ENCODE results near the gene NDUFAF8. TPM values are rescaled to one million over a fixed set of nuclear protein-coding genes. Genes with fewer than 3 reads are reported as not detected.
A peak's percentile ranks its signal among the peaks of the same experiment; 100 is the strongest.

Gene NDUFAF8
- total and polyA plus RNA-seq, 4 donors = 20.2 to 46.5 (median 26.9) TPM

GRCh38 chr17:81193470-81194224 lies 45.5 kb upstream of the NDUFAF8 start:
- H3K27ac ChIP-seq (ENCODE audit: low read depth in 1 of 2, low read length in 2 of 2) = no peak overlapping the region
- H3K4me1 ChIP-seq (ENCODE audit: control insufficient read depth in 1 of 2, insufficient read depth in 2 of 2, low read length in 2 of 2) = no peaks in the 10 kb centered on the region
- H3K36me3 ChIP-seq (ENCODE audit: control insufficient read depth in 1 of 2, insufficient read depth in 2 of 2, low read length in 1 of 2) = no peaks in the 10 kb centered on the region
- H3K27me3 ChIP-seq (ENCODE audit: control insufficient read depth in 1 of 2, insufficient read depth in 2 of 2, low read length in 1 of 2) = no peaks in the 10 kb centered on the region
- ATAC-seq (ENCODE audit: low FRiP score) (no peak), DNase-seq (no peak)
- H3K4me3 ChIP-seq (ENCODE audit: low read length in 2 of 2) = no peak overlapping the region
- no peaks in the 10 kb centered on the region for H3K9me3 ChIP-seq (ENCODE audit: control insufficient read depth, low read length)
- WGBS, 2 donors = 92 to 94% methylated on average over 37 to 38 of the region's 38 CpGs
- intact Hi-C loops (cut with DNase I) = no loop called here

- Histone ChIP-seq H3K27ac (ENCODE audit: low read depth in 1 of 2, low read length in 2 of 2) (no peak overlapping the region), H3K4me1 (ENCODE audit: control insufficient read depth in 1 of 2, insufficient read depth in 2 of 2, low read length in 2 of 2) (no peaks in the 10 kb centered on the region), H3K27me3 (ENCODE audit: control insufficient read depth in 1 of 2, insufficient read depth in 2 of 2, low read length in 1 of 2) (no peaks in the 10 kb centered on the region), H3K36me3 (ENCODE audit: control insufficient read depth in 1 of 2, insufficient read depth in 2 of 2, low read length in 1 of 2) (no peaks in the 10 kb centered on the region), H3K9me3 (ENCODE audit: control insufficient read depth, low read length) (no peaks in the 10 kb centered on the region), H3K4me3 (ENCODE audit: low read length in 2 of 2) (no peak overlapping the region)
- WGBS, 2 donors = 93 to 95% methylated on average over 17 to 21 of the region's 21 CpGs
- intact Hi-C loops (cut with DNase I) = no loop called here
- no peak for ATAC-seq (ENCODE audit: low FRiP score)
- DNase-seq = no peak
Measured at GRCh38 chr17:81194225-81194760, 44.8 kb upstream of the NDUFAF8 start.

- intact Hi-C loops (cut with DNase I) = no loop called here
- H3K9me3 ChIP-seq (ENCODE audit: control insufficient read depth, low read length) = no peaks in the 10 kb centered on the region
- 57 to 58% methylated on average over 37 of the region's 37 CpGs for WGBS, 2 donors
- DNase-seq (no peak), ATAC-seq (ENCODE audit: low FRiP score) (peak; percentile 33)
- H3K4me3 ChIP-seq (ENCODE audit: low read length in 2 of 2) = no peak overlapping the region
- H3K27ac ChIP-seq (ENCODE audit: low read depth in 1 of 2, low read length in 2 of 2) = no peak overlapping the region
- H3K4me1 ChIP-seq (ENCODE audit: control insufficient read depth in 1 of 2, insufficient read depth in 2 of 2, low read length in 2 of 2) = no peaks in the 10 kb centered on the region
- no peaks in the 10 kb centered on the region for H3K36me3 ChIP-seq (ENCODE audit: control insufficient read depth in 1 of 2, insufficient read depth in 2 of 2, low read length in 1 of 2)
- no peaks in the 10 kb centered on the region for H3K27me3 ChIP-seq (ENCODE audit: control insufficient read depth in 1 of 2, insufficient read depth in 2 of 2, low read length in 1 of 2)
Measured at GRCh38 chr17:81194941-81195901, 43.9 kb upstream of the NDUFAF8 start.

GRCh38 chr17:81195941-81196495 lies 43.1 kb upstream of the NDUFAF8 start:
- Histone ChIP-seq H3K36me3 (ENCODE audit: control insufficient read depth in 1 of 2, insufficient read depth in 2 of 2, low read length in 1 of 2) (no peaks in the 10 kb centered on the region), H3K27ac (ENCODE audit: low read depth in 1 of 2, low read length in 2 of 2) (no peak overlapping the region), H3K4me3 (ENCODE audit: low read length in 2 of 2) (no peak overlapping the region), H3K4me1 (ENCODE audit: control insufficient read depth in 1 of 2, insufficient read depth in 2 of 2, low read length in 2 of 2) (no peaks in the 10 kb centered on the region), H3K27me3 (ENCODE audit: control insufficient read depth in 1 of 2, insufficient read depth in 2 of 2, low read length in 1 of 2) (no peaks in the 10 kb centered on the region), H3K9me3 (ENCODE audit: control insufficient read depth, low read length) (no peaks in the 10 kb centered on the region)
- intact Hi-C loops (cut with DNase I) = no loop called here
- ATAC-seq (ENCODE audit: low FRiP score) (no peak), DNase-seq (no peak)
- WGBS, 2 donors = 90 to 91% methylated on average over 12 to 14 of the region's 14 CpGs

- Histone ChIP-seq H3K4me1 (ENCODE audit: control insufficient read depth in 1 of 2, insufficient read depth in 2 of 2, low read length in 2 of 2) (no peaks in the 10 kb centered on the region), H3K36me3 (ENCODE audit: control insufficient read depth in 1 of 2, insufficient read depth in 2 of 2, low read length in 1 of 2) (no peaks in the 10 kb centered on the region), H3K9me3 (ENCODE audit: control insufficient read depth, low read length) (no peaks in the 10 kb centered on the region), H3K27ac (ENCODE audit: low read depth in 1 of 2, low read length in 2 of 2) (no peak overlapping the region), H3K27me3 (ENCODE audit: control insufficient read depth in 1 of 2, insufficient read depth in 2 of 2, low read length in 1 of 2) (no peaks in the 10 kb centered on the region), H3K4me3 (ENCODE audit: low read length in 2 of 2) (no peak overlapping the region)
- intact Hi-C loops (cut with DNase I) = no loop called here
- DNase-seq = no peak
- WGBS, 2 donors = 87 to 91% methylated on average over 45 of the region's 45 CpGs
- ATAC-seq (ENCODE audit: low FRiP score) = no peak
Measured at GRCh38 chr17:81196505-81197408, 42.4 kb upstream of the NDUFAF8 start.

GRCh38 chr17:81197409-81197795 lies 41.7 kb upstream of the NDUFAF8 start:
- WGBS, 2 donors = 86 to 89% methylated on average over 14 of the region's 14 CpGs
- Histone ChIP-seq H3K27ac (ENCODE audit: low read depth in 1 of 2, low read length in 2 of 2) (no peak overlapping the region), H3K36me3 (ENCODE audit: control insufficient read depth in 1 of 2, insufficient read depth in 2 of 2, low read length in 1 of 2) (no peaks in the 10 kb centered on the region), H3K4me3 (ENCODE audit: low read length in 2 of 2) (no peak overlapping the region), H3K9me3 (ENCODE audit: control insufficient read depth, low read length) (no peaks in the 10 kb centered on the region), H3K27me3 (ENCODE audit: control insufficient read depth in 1 of 2, insufficient read depth in 2 of 2, low read length in 1 of 2) (no peaks in the 10 kb centered on the region), H3K4me1 (ENCODE audit: control insufficient read depth in 1 of 2, insufficient read depth in 2 of 2, low read length in 2 of 2) (no peaks in the 10 kb centered on the region)
- intact Hi-C loops (cut with DNase I) = no loop called here
- ATAC-seq (ENCODE audit: low FRiP score) (no peak), DNase-seq (no peak)

- 93 to 94% methylated on average over 21 of the region's 21 CpGs for WGBS, 2 donors
- H3K9me3 ChIP-seq (ENCODE audit: control insufficient read depth, low read length) = no peaks in the 10 kb centered on the region
- no peaks in the 10 kb centered on the region for H3K36me3 ChIP-seq (ENCODE audit: control insufficient read depth in 1 of 2, insufficient read depth in 2 of 2, low read length in 1 of 2)
- H3K27me3 ChIP-seq (ENCODE audit: control insufficient read depth in 1 of 2, insufficient read depth in 2 of 2, low read length in 1 of 2) = no peaks in the 10 kb centered on the region
- no peak overlapping the region for H3K4me3 ChIP-seq (ENCODE audit: low read length in 2 of 2)
- no peaks in the 10 kb centered on the region for H3K4me1 ChIP-seq (ENCODE audit: control insufficient read depth in 1 of 2, insufficient read depth in 2 of 2, low read length in 2 of 2)
- intact Hi-C loops (cut with DNase I) = no loop called here
- ATAC-seq (ENCODE audit: low FRiP score) (no peak), DNase-seq (no peak)
- H3K27ac ChIP-seq (ENCODE audit: low read depth in 1 of 2, low read length in 2 of 2) = no peak overlapping the region
Measured at GRCh38 chr17:81197831-81198490, 41.2 kb upstream of the NDUFAF8 start.
